HEK293 (cell line): Measurements from ENCODE around the gene COPZ1.

Source experiments
- CTCF ChIA-PET: fragments of 350-600 bp; formaldehyde crosslinking; extraction: SDS; loops from one replicate; lab custom pipeline; 2021; ENCODE audit warnings: antibody characterized with exemption; lab: Yijun Ruan, JAX
- POLR2A ChIA-PET: fragments of 300-600 bp; formaldehyde crosslinking; extraction: SDS; loops from one replicate; lab custom pipeline; 2020; ENCODE audit warnings: antibody characterized with exemption, inconsistent platforms; lab: Yijun Ruan, JAX
- H3K27ac ChIP-seq: fragments of 200-500 bp; sonication (Bioruptor generic); 2 replicates; pipeline ENCODE4 v1.5.1; 2014; ENCODE audit warnings: low read depth, low read length, control low read depth, inconsistent platforms; ENCODE audit errors: extremely low read depth
- H3K36me3 ChIP-seq, 2 experiments: fragments of 200-500 bp in 1 of 2; sonication (Bioruptor generic) in 1 of 2; 1 replicate in 1 of 2; 2 replicates in 1 of 2; pipeline ENCODE4 v1.5.1; 2014 to 2017; ENCODE audit warnings: inconsistent platforms in 2 of 2, low read length in 2 of 2; ENCODE audit not compliant: control insufficient read depth in 2 of 2, insufficient read depth in 1 of 2
- H3K4me1 ChIP-seq: fragments of 200-500 bp; sonication (Bioruptor generic); 2 replicates; pipeline ENCODE4 v1.5.1; 2014; ENCODE audit warnings: mild to moderate bottlenecking, low read length, inconsistent platforms; ENCODE audit not compliant: control insufficient read depth, insufficient read depth
- H3K4me3 ChIP-seq: 2 replicates; pipeline ENCODE4 v1.5.1; 2011; ENCODE audit warnings: low read depth, mild to moderate bottlenecking, control low read depth, low read length, moderate library complexity
- H3K9me3 ChIP-seq: fragments of 200-500 bp; sonication (Bioruptor generic); 2 replicates; pipeline ENCODE4 v1.5.1; 2014; ENCODE audit warnings: low read depth, low read length, inconsistent platforms; ENCODE audit not compliant: control insufficient read depth, insufficient read depth
- GLI2 ChIP-seq: fragments of 450-650 bp; formaldehyde crosslinking; IDR thresholded peaks from 2 replicates; pipeline ENCODE4; 2017; ENCODE audit warnings: missing biosample characterization, missing genetic modification characterization, low read depth, borderline replicate concordance
- GLI4 ChIP-seq: fragments of 450-650 bp; formaldehyde crosslinking; IDR thresholded peaks from 2 replicates; pipeline ENCODE4 v1.5.1; 2016; ENCODE audit warnings: missing biosample characterization, missing genetic modification characterization
- IKZF3 ChIP-seq: fragments of 450-650 bp; IDR thresholded peaks from 2 replicates; pipeline ENCODE4 v1.5.0; 2018; ENCODE audit warnings: missing biosample characterization, mild to moderate bottlenecking, missing genetic modification characterization, moderate library complexity
- PATZ1 ChIP-seq: fragments of 450-650 bp; formaldehyde crosslinking; IDR thresholded peaks from 2 replicates; pipeline ENCODE4 v1.5.1; 2016; ENCODE audit warnings: missing biosample characterization, missing genetic modification characterization
- SP2 ChIP-seq: fragments of 450-650 bp; formaldehyde crosslinking; IDR thresholded peaks from 2 replicates; pipeline ENCODE4 v1.5.1; 2016; ENCODE audit warnings: missing biosample characterization, missing genetic modification characterization
- TRIM28 ChIP-seq: IDR thresholded peaks from 2 replicates; pipeline ENCODE4 v1.6.1; 2011; ENCODE audit warnings: low read length, control low read depth, borderline replicate concordance
- ZBTB8A ChIP-seq: fragments of 450-650 bp; formaldehyde crosslinking; IDR thresholded peaks from 2 replicates; pipeline ENCODE4 v1.5.1; 2016; ENCODE audit warnings: missing biosample characterization, missing genetic modification characterization
- ZEB2 ChIP-seq: fragments of 450-650 bp; formaldehyde crosslinking; IDR thresholded peaks from 2 replicates; pipeline ENCODE4 v1.5.1; 2016; ENCODE audit warnings: missing biosample characterization, missing genetic modification characterization
- ZFP69B ChIP-seq: fragments of 450-650 bp; formaldehyde crosslinking; IDR thresholded peaks from 2 replicates; pipeline ENCODE4 v1.5.1; 2016; ENCODE audit warnings: missing biosample characterization, missing genetic modification characterization
- ZIC2 ChIP-seq: fragments of 450-650 bp; formaldehyde crosslinking; IDR thresholded peaks from 2 replicates; pipeline ENCODE4 v1.5.1; 2016; ENCODE audit warnings: missing biosample characterization, missing genetic modification characterization
- ZNF114 ChIP-seq: fragments of 450-650 bp; formaldehyde crosslinking; IDR thresholded peaks from 2 replicates; pipeline ENCODE4 v1.5.0; 2017; ENCODE audit warnings: missing biosample characterization, missing genetic modification characterization
- ZNF169 ChIP-seq: fragments of 450-650 bp; formaldehyde crosslinking; IDR thresholded peaks from 2 replicates; pipeline ENCODE4 v1.5.1; 2016; ENCODE audit warnings: missing biosample characterization, missing genetic modification characterization
- ZNF175 ChIP-seq: fragments of 450-650 bp; formaldehyde crosslinking; IDR thresholded peaks from 2 replicates; pipeline ENCODE4 v1.5.1; 2016; ENCODE audit warnings: missing biosample characterization, missing genetic modification characterization
- ZNF266 ChIP-seq: fragments of 450-650 bp; formaldehyde crosslinking; IDR thresholded peaks from 2 replicates; pipeline ENCODE4 v1.5.1; 2016; ENCODE audit warnings: missing biosample characterization, missing genetic modification characterization, low read depth
- ZNF354C ChIP-seq: fragments of 450-650 bp; formaldehyde crosslinking; IDR thresholded peaks from 2 replicates; pipeline ENCODE4 v1.5.1; 2016; ENCODE audit warnings: missing biosample characterization, missing genetic modification characterization, low read depth, borderline replicate concordance
- ZNF426 ChIP-seq: fragments of 450-650 bp; formaldehyde crosslinking; IDR thresholded peaks from 2 replicates; pipeline ENCODE4 v1.5.1; 2017; ENCODE audit warnings: missing biosample characterization, missing genetic modification characterization, mild to moderate bottlenecking, inconsistent platforms, moderate library complexity
- ZNF449 ChIP-seq: fragments of 450-650 bp; formaldehyde crosslinking; IDR thresholded peaks from 2 replicates; pipeline ENCODE4 v1.5.1; 2017; ENCODE audit warnings: missing biosample characterization, mild to moderate bottlenecking, missing genetic modification characterization, moderate library complexity
- ZNF501 ChIP-seq: fragments of 450-650 bp; formaldehyde crosslinking; IDR thresholded peaks from 2 replicates; pipeline ENCODE4 v1.5.1; 2016; ENCODE audit warnings: missing biosample characterization, missing genetic modification characterization
- ZNF513 ChIP-seq: fragments of 450-650 bp; IDR thresholded peaks from 2 replicates; pipeline ENCODE4 v1.5.1; 2018; ENCODE audit warnings: missing biosample characterization, missing genetic modification characterization
- ZNF530 ChIP-seq: fragments of 450-650 bp; formaldehyde crosslinking; IDR thresholded peaks from 2 replicates; pipeline ENCODE4 v1.5.1; 2016; ENCODE audit warnings: low read depth, missing biosample characterization, missing genetic modification characterization
- ZNF544 ChIP-seq: fragments of 450-650 bp; formaldehyde crosslinking; IDR thresholded peaks from 2 replicates; pipeline ENCODE4 v1.5.0; 2017; ENCODE audit warnings: missing biosample characterization, missing genetic modification characterization
- ZNF561 ChIP-seq: fragments of 450-650 bp; IDR thresholded peaks from 2 replicates; pipeline ENCODE4 v1.5.1; 2018; ENCODE audit warnings: missing biosample characterization, missing genetic modification characterization, borderline replicate concordance
- ZNF610 ChIP-seq: fragments of 450-650 bp; formaldehyde crosslinking; IDR thresholded peaks from 2 replicates; pipeline ENCODE4 v1.5.1; 2016; ENCODE audit warnings: missing biosample characterization, missing genetic modification characterization, borderline replicate concordance
- ZNF626 ChIP-seq: fragments of 450-650 bp; sonication (Bioruptor Pico); formaldehyde crosslinking; IDR thresholded peaks from 2 replicates; pipeline ENCODE4 v1.5.1; 2018; ENCODE audit warnings: missing biosample characterization, missing genetic modification characterization, inconsistent platforms
- ZNF654 ChIP-seq: fragments of 450-650 bp; formaldehyde crosslinking; IDR thresholded peaks from 2 replicates; pipeline ENCODE4 v1.5.1; 2016; ENCODE audit warnings: low read depth, missing biosample characterization, missing genetic modification characterization
- ZNF660 ChIP-seq: fragments of 450-650 bp; IDR thresholded peaks from 2 replicates; pipeline ENCODE4 v1.5.1; 2018; ENCODE audit warnings: missing biosample characterization, mild to moderate bottlenecking, missing genetic modification characterization
- ZSCAN30 ChIP-seq: fragments of 450-650 bp; IDR thresholded peaks from 2 replicates; pipeline ENCODE4 v1.5.1; 2018; ENCODE audit warnings: missing biosample characterization, mild to moderate bottlenecking, missing genetic modification characterization, moderate library complexity
- ZXDB ChIP-seq: fragments of 450-650 bp; formaldehyde crosslinking; IDR thresholded peaks from 2 replicates; pipeline ENCODE4 v1.5.1; 2016; ENCODE audit warnings: missing biosample characterization, missing genetic modification characterization
- TF ChIP-seq, protein P1 (sequence below): fragments of 450-650 bp; formaldehyde crosslinking; IDR thresholded peaks from 2 replicates; pipeline ENCODE4 v1.5.1; 2016; ENCODE audit warnings: missing biosample characterization, missing genetic modification characterization

The COPZ1 gene

DNA sequence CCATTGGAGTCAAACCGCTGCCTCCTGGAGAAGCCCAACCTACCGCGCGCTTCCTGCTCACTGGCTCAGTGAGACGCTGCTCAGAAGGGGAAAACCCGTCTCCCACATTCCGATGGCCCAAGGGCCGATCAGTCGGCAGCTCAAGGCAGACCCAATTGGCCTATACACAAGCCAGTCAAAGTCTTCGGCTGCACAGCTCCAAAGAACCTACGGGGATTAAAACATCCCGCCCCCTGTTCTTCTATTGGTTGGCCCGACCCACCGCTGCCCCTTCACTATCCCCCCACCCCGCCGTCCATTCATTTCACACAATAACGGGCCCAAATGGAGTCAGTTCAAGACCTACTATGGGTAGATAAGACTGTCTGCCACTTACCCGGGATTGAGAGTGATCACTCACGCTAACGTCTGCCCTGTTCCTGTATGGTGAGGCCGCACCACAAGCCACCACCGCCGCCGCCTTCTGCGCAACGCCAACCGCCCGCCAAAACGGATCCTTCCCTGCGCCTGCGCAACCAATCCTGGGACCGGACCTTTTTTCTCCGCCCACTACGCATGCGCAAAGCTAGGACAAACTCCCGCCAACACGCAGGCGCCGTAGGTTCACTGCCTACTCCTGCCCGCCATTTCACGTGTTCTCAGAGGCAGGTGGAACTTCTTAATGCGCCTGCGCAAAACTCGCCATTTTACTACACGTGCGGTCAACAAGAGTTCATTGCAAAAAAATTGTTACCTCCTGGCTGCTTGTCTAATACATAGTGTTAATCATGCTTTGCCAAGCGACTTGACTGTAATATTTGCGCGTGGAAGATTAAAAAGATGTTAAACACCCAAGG is 45.1 kb upstream of the COPZ1 start, which contains the start of gene CBX5 (continued):
- no peak for TF ChIP-seq ZNF513 (tag by site-specific recombination)
- TF ChIP-seq ZNF501 = peak; percentile 90
- TF ChIP-seq ZNF654 (tag by site-specific recombination) = no peak
- peak; percentile 69 for TF ChIP-seq ZEB2 (tag by site-specific recombination)
- peak; percentile 43 for TF ChIP-seq ZNF660 (tag by site-specific recombination)
- TF ChIP-seq ZNF175 (tag by site-specific recombination) = no peak
- TF ChIP-seq IKZF3 (tag by site-specific recombination) = peak; percentile 97
- TF ChIP-seq ZNF169 (tag by site-specific recombination) = no peak
- peak; percentile 52; the same call in 1 of the 2 replicates for TF ChIP-seq ZFP69B
- TF ChIP-seq ZXDB (tag by site-specific recombination) = peak; percentile 93
- peak; percentile 94 for TF ChIP-seq PATZ1
- TF ChIP-seq ZSCAN30 (tag by site-specific recombination) = peak; percentile 87
- TF ChIP-seq ZNF561 (tag by site-specific recombination) = no peak
- TF ChIP-seq ZNF426 (tag by site-specific recombination) = no peak
- TF ChIP-seq ZNF610 (tag by site-specific recombination) = peak; percentile 31; the same call in 1 of the 2 replicates
- TF ChIP-seq GLI4 = peak; percentile 31; the same call in 1 of the 2 replicates
- no peak for TF ChIP-seq ZBTB8A (tag by site-specific recombination)
- TF ChIP-seq, all 188 proteins: peak for 47

- Histone ChIP-seq H3K27ac (peak within 1 kb of the TSS; percentile 94), H3K36me3 (peaks cover 24 to 64% of the 10 kb centered on the region in 2 experiments), H3K9me3 (no peaks in the 10 kb centered on the region), H3K4me3 (peak within 1 kb of the TSS; percentile 99), H3K4me1 (peaks cover 5% of the 10 kb centered on the region)
- CTCF ChIA-PET = interaction anchor here (0.5 to 2.8 kb wide), 12 partner anchors 8 to 91 kb away, joined by 3 to 19 read pairs (median 5); partner anchors contain the start of gene COPZ1
- POLR2A ChIA-PET = interaction anchor here (0.5 to 4.5 kb wide), 42 partner anchors 9 to 1883 kb away, joined by 3 to 113 read pairs (median 8); partner anchors contain the start of genes COPZ1, HOXC9 and NFE2
- TF ChIP-seq ZNF449 (tag by site-specific recombination) (no peak), GLI2 (tag by site-specific recombination) (no peak), ZNF354C (no peak), ZNF426 (tag by site-specific recombination) (no peak), ZNF530 (tag by site-specific recombination) (no peak), ZNF544 (tag by site-specific recombination) (no peak), SP2 (tag by site-specific recombination) (peak; percentile 97), TRIM28 (no peak), ZIC2 (tag by site-specific recombination) (no peak), ZNF626 (tag by site-specific recombination) (no peak), ZNF266 (tag by site-specific recombination) (no peak), ZXDB (tag by site-specific recombination) (peak; percentile 95), ZNF114 (tag by site-specific recombination) (no peak)
- TF ChIP-seq, protein P1, sequence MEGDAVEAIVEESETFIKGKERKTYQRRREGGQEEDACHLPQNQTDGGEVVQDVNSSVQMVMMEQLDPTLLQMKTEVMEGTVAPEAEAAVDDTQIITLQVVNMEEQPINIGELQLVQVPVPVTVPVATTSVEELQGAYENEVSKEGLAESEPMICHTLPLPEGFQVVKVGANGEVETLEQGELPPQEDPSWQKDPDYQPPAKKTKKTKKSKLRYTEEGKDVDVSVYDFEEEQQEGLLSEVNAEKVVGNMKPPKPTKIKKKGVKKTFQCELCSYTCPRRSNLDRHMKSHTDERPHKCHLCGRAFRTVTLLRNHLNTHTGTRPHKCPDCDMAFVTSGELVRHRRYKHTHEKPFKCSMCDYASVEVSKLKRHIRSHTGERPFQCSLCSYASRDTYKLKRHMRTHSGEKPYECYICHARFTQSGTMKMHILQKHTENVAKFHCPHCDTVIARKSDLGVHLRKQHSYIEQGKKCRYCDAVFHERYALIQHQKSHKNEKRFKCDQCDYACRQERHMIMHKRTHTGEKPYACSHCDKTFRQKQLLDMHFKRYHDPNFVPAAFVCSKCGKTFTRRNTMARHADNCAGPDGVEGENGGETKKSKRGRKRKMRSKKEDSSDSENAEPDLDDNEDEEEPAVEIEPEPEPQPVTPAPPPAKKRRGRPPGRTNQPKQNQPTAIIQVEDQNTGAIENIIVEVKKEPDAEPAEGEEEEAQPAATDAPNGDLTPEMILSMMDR = no peak; the same call in 1 of the 2 replicates
Observed at GRCh38 chr12:54280468-54281260, 44.3 kb upstream of the COPZ1 start, which contains the start of gene HNRNPA1. HNRNPA1 (plus strand) TSS chr12:54280726; CDS start chr12:54280808, 82 bp downstream.
